Breast epithelium (tissue), 3 donors: ENCODE data around the gene CCNDBP1.
"Not testable (repeated sequence)": the region's sequence is repeated elsewhere in the genome, so short reads cannot be mapped to it uniquely, and the experiment has no call there.

Source experiments
- CTCF ChIP-seq, 3 donors: fragments of 450-650 bp; IDR thresholded peaks; one replicate each; pipeline ENCODE4 v1.5.1; 2016 to 2017; ENCODE audit warnings: antibody characterized with exemption in 3 of 3, mild to moderate bottlenecking in 3 of 3, moderate library complexity in 3 of 3
- POLR2A ChIP-seq: fragments of 450-650 bp; IDR thresholded peaks from one replicate; pipeline ENCODE4 v1.6.1; 2016; ENCODE audit warnings: antibody characterized with exemption, mild to moderate bottlenecking, moderate library complexity
- POLR2AphosphoS5 ChIP-seq, 3 donors: sonication (generic); formaldehyde crosslinking; IDR thresholded peaks; one replicate each; pipeline ENCODE4 v1.6.1; 2017; ENCODE audit warnings: antibody characterized with exemption in 3 of 3

GRCh38 chr15:43177147-43177546, 8.1 kb upstream of the CCNDBP1 start:
- TF ChIP-seq CTCF (IDR thresholded peaks at IDR 0.05); POLR2A; POLR2AphosphoS5 (IDR thresholded peaks at IDR 0.05): not testable (repeated sequence)
